Fibroblast of lung (primary cell): ENCODE data around the gene FOXD4L3. TPM values are rescaled to one million over a fixed set of nuclear protein-coding genes. Genes with fewer than 3 reads are reported as not detected.
"Not testable (repeated sequence)": the region's sequence is repeated elsewhere in the genome, so short reads cannot be mapped to it uniquely, and the experiment has no call there.

Experiments
- DNase-seq, 2 donors: peaks; one replicate each; pipeline versions ENCODE4 v3.0.0 to v3.0.0-alpha.2; 2010; ENCODE audit warnings: low read depth in 2 of 2
- H2AFZ ChIP-seq: 2 replicates; pipeline ENCODE4 v1.5.1; 2012; ENCODE audit warnings: low read length, control low read depth, inconsistent platforms
- H3K27ac ChIP-seq: 2 replicates; pipeline ENCODE4 v1.5.1; 2011; ENCODE audit warnings: low read length, control low read depth; ENCODE audit not compliant: insufficient read depth
- H3K27me3 ChIP-seq: 2 replicates; pipeline ENCODE4 v1.5.1; 2011; ENCODE audit warnings: mild to moderate bottlenecking, low read length; ENCODE audit not compliant: control insufficient read depth, insufficient read depth
- H3K36me3 ChIP-seq: 2 replicates; pipeline ENCODE4 v1.5.1; 2011; ENCODE audit warnings: low read length; ENCODE audit not compliant: control insufficient read depth, insufficient read depth
- H3K4me1 ChIP-seq: 2 replicates; pipeline ENCODE4 v1.5.1; 2011; ENCODE audit warnings: low read length; ENCODE audit not compliant: control insufficient read depth, insufficient read depth; ENCODE audit errors: extremely low read depth
- H3K4me2 ChIP-seq: 2 replicates; pipeline ENCODE4 v1.5.1; 2011; ENCODE audit warnings: low read length, control low read depth; ENCODE audit not compliant: insufficient read depth; ENCODE audit errors: extremely low read depth
- H3K4me3 ChIP-seq, 4 experiments: fragments of 200-600 bp in 1 of 4; sonication (generic) in 1 of 4; replicated peaks in 1 of 4; 2 replicates each; pipeline ENCODE4 v1.5.1; 2011 to 2016; ENCODE audit warnings: low read length in 4 of 4, low read depth in 3 of 4, mild to moderate bottlenecking in 3 of 4, control low read depth in 2 of 4, inconsistent platforms in 1 of 4, mixed read lengths in 1 of 4; ENCODE audit not compliant: insufficient read depth in 1 of 4; ENCODE audit errors: control extremely low read depth in 1 of 4
- H3K79me2 ChIP-seq: 2 replicates; pipeline ENCODE4 v1.5.1; 2012; ENCODE audit warnings: mild to moderate bottlenecking, low read length, inconsistent platforms; ENCODE audit not compliant: control insufficient read depth, insufficient read depth
- H3K9ac ChIP-seq: 2 replicates; pipeline ENCODE4 v1.5.1; 2011; ENCODE audit warnings: mild to moderate bottlenecking, low read length, control low read depth; ENCODE audit not compliant: insufficient read depth
- H3K9me3 ChIP-seq: 2 replicates; pipeline ENCODE4 v1.5.1; 2012; ENCODE audit warnings: low read depth, low read length; ENCODE audit not compliant: control insufficient read depth, insufficient read depth
- H4K20me1 ChIP-seq: 2 replicates; pipeline ENCODE4 v1.5.1; 2011; ENCODE audit warnings: low read length; ENCODE audit not compliant: control insufficient read depth, insufficient read depth; ENCODE audit errors: extremely low read depth
- polyA minus RNA-seq: library from RNA; depleted of rRNA, polyadenylated mRNA; stranded (reverse); fragments of >200 nt; gene quantifications from 2 replicates; pipeline ENCODE4 v1.2.3, GENCODE V29; 2011; ENCODE audit warnings: low replicate concordance
- polyA plus RNA-seq, 2 donors: library from polyadenylated mRNA; depleted of rRNA in 1 of 2; stranded (reverse) in 1 of 2; unstranded in 1 of 2; fragments of >200 nt; gene quantifications; 2 replicates each; pipeline ENCODE4 v1.2.1, GENCODE V29; 2011 to 2012; ENCODE audit warnings: missing spikeins in 1 of 2
- total RNA-seq: library from RNA; depleted of rRNA; stranded (reverse); fragments of >200 nt; gene quantifications from 2 replicates; pipeline ENCODE4 v1.2.1, GENCODE V29; 2014

Gene FOXD4L3
- total RNA-seq = under 0.01 TPM in 1 of 2 replicates, not detected in the other
- polyA plus RNA-seq = not detected in 2 replicates
- not detected in 2 replicates for polyA plus RNA-seq (2012)
- not detected in 2 replicates for polyA minus RNA-seq

- H3K9me3 ChIP-seq, H3K27ac ChIP-seq, H4K20me1 ChIP-seq, H2AFZ ChIP-seq, H3K36me3 ChIP-seq, H3K79me2 ChIP-seq, H3K4me1 ChIP-seq, H3K9ac ChIP-seq, DNase-seq, H3K4me3 ChIP-seq, H3K27me3 ChIP-seq, H3K4me2 ChIP-seq: not testable (repeated sequence)
These were observed at the start of gene FOXD4L3 for GRCh38 chr9:68302567-68302966. Gene FOXD4L3 (plus strand): TSS chr9:68302867. CDS start chr9:68302952, 85 bp downstream.

GRCh38 chr9:68281041-68281440, 21.6 kb upstream of the FOXD4L3 start:
- H3K27ac ChIP-seq, H3K27me3 ChIP-seq, H4K20me1 ChIP-seq, H3K9me3 ChIP-seq, H3K79me2 ChIP-seq, H3K4me2 ChIP-seq, H3K36me3 ChIP-seq, H3K9ac ChIP-seq, DNase-seq, H2AFZ ChIP-seq, H3K4me3 ChIP-seq, H3K4me1 ChIP-seq: not testable (repeated sequence)

- not testable (repeated sequence) for H3K4me2 ChIP-seq, H4K20me1 ChIP-seq, H3K79me2 ChIP-seq, H3K27ac ChIP-seq, H2AFZ ChIP-seq, H3K27me3 ChIP-seq, H3K9ac ChIP-seq, DNase-seq, H3K36me3 ChIP-seq, H3K4me3 ChIP-seq, H3K9me3 ChIP-seq, H3K4me1 ChIP-seq
These were observed 1.1 kb downstream of the FOXD4L3 start for GRCh38 chr9:68303771-68304170.

- not testable (repeated sequence) for H4K20me1 ChIP-seq, DNase-seq, H3K9ac ChIP-seq, H3K4me1 ChIP-seq, H3K9me3 ChIP-seq, H3K36me3 ChIP-seq, H3K4me2 ChIP-seq, H3K27me3 ChIP-seq, H3K27ac ChIP-seq, H2AFZ ChIP-seq, H3K4me3 ChIP-seq, H3K79me2 ChIP-seq
These were observed 1.5 kb downstream of the FOXD4L3 start for GRCh38 chr9:68304212-68304611.

- not testable (repeated sequence) for H3K27me3 ChIP-seq, H3K36me3 ChIP-seq, H3K4me3 ChIP-seq, H3K79me2 ChIP-seq, H3K4me2 ChIP-seq, H2AFZ ChIP-seq, DNase-seq, H4K20me1 ChIP-seq, H3K27ac ChIP-seq, H3K4me1 ChIP-seq, H3K9me3 ChIP-seq, H3K9ac ChIP-seq
These were observed 2.1 kb downstream of the FOXD4L3 start for GRCh38 chr9:68304777-68305176.

GRCh38 chr9:68305680-68306285, 3.1 kb downstream of the FOXD4L3 start:
- H2AFZ ChIP-seq, H3K4me3 ChIP-seq, DNase-seq, H3K27me3 ChIP-seq, H3K9ac ChIP-seq, H3K4me1 ChIP-seq, H3K79me2 ChIP-seq, H3K27ac ChIP-seq, H3K9me3 ChIP-seq, H3K4me2 ChIP-seq, H3K36me3 ChIP-seq, H4K20me1 ChIP-seq: not testable (repeated sequence)

GRCh38 chr9:68306391-68306964, 3.8 kb downstream of the FOXD4L3 start:
- H3K79me2 ChIP-seq, H3K36me3 ChIP-seq, H4K20me1 ChIP-seq, H3K27ac ChIP-seq, H3K4me1 ChIP-seq, H3K27me3 ChIP-seq, H3K4me2 ChIP-seq, H3K4me3 ChIP-seq, H3K9ac ChIP-seq, H3K9me3 ChIP-seq, DNase-seq, H2AFZ ChIP-seq: not testable (repeated sequence)
